CD4-positive, alpha-beta T cell treated with Interleukin-6 for 4 hours (primary cell): Measurements from ENCODE around the gene ARF1.
"Not testable (repeated sequence)": the region's sequence is repeated elsewhere in the genome, so short reads cannot be mapped to it uniquely, and the experiment has no call there.

Experiments
- DNase-seq: peaks from one replicate; pipeline ENCODE4 v3.0.0-alpha.2; 2020; ENCODE audit warnings: mixed read lengths

Gene ARF1

GRCh38 chr1:228104526-228105269 lies 22.2 kb downstream of the ARF1 start:
- no peak for DNase-seq

GRCh38 chr1:228105270-228105995 lies 22.9 kb downstream of the ARF1 start:
- no peak for DNase-seq

GRCh38 chr1:228105996-228106799 lies 23.7 kb downstream of the ARF1 start:
- no peak for DNase-seq

- no peak for DNase-seq
These were observed 24.2 kb downstream of the ARF1 start for GRCh38 chr1:228106800-228107054.

GRCh38 chr1:228107636-228108035 lies 25.1 kb downstream of the ARF1 start:
- no peak for DNase-seq

- no peak for DNase-seq
These were observed 25.7 kb downstream of the ARF1 start for GRCh38 chr1:228108055-228108690.

- no peak for DNase-seq
These were observed 26.2 kb downstream of the ARF1 start for GRCh38 chr1:228108742-228109072.

GRCh38 chr1:228109073-228109961 lies 26.8 kb downstream of the ARF1 start, which contains the start of gene MRPL55:
MRPL55 (minus strand) TSS chr1:228109299; CDS start chr1:228108260, 1,039 bp downstream.
- peak; percentile 97 for DNase-seq

GRCh38 chr1:228109962-228110488 lies 27.5 kb downstream of the ARF1 start:
- DNase-seq = no peak

- no peak for DNase-seq
These were observed 28.0 kb downstream of the ARF1 start for GRCh38 chr1:228110556-228110955.

- DNase-seq = not testable (repeated sequence)
These were observed 28.8 kb downstream of the ARF1 start for GRCh38 chr1:228111315-228111714.

- no peak for DNase-seq
These were observed 29.7 kb downstream of the ARF1 start for GRCh38 chr1:228112167-228112566.

- DNase-seq = no peak
These were observed 30.1 kb downstream of the ARF1 start for GRCh38 chr1:228112617-228113016.

GRCh38 chr1:228114827-228115226 lies 32.3 kb downstream of the ARF1 start:
- DNase-seq = no peak

GRCh38 chr1:228117335-228117734 lies 34.8 kb downstream of the ARF1 start:
- no peak for DNase-seq

- no peak for DNase-seq
These were observed 35.5 kb downstream of the ARF1 start for GRCh38 chr1:228118040-228118439.

- DNase-seq = no peak
These were observed 37.8 kb downstream of the ARF1 start for GRCh38 chr1:228120351-228120750.

- DNase-seq = no peak
These were observed 38.5 kb downstream of the ARF1 start for GRCh38 chr1:228120857-228121489.

- DNase-seq = no peak
These were observed 40.5 kb downstream of the ARF1 start for GRCh38 chr1:228122921-228123441.

- no peak for DNase-seq
These were observed 41.0 kb downstream of the ARF1 start for GRCh38 chr1:228123505-228123904.

GRCh38 chr1:228125185-228125584 lies 42.7 kb downstream of the ARF1 start:
- DNase-seq = no peak
